ENCODE data around the gene RTEL1. TPM values are rescaled to one million over a fixed set of nuclear protein-coding genes. Genes with fewer than 3 reads are reported as not detected.
A peak's percentile ranks its signal among the peaks of the same experiment; 100 is the strongest.

The RTEL1 gene
- total RNA-seq, 1 donor from 2014 or later, result 20.2 TPM

GRCh38 chr20:63732118-63733095 lies 74.3 kb downstream of the RTEL1 start:
- Mint-ChIP-seq H3K4me1 (ENCODE audit: unreplicated experiment) (no peaks in the 10 kb centered on the region), H3K4me3 (ENCODE audit: unreplicated experiment) (no peak overlapping the region), H3K36me3 (ENCODE audit: low read depth, unreplicated experiment) (peaks cover 24% of the 10 kb centered on the region), H3K9me3 (ENCODE audit: unreplicated experiment) (no peaks in the 10 kb centered on the region), H3K27ac (ENCODE audit: unreplicated experiment) (no peak overlapping the region), H3K27me3 (ENCODE audit: unreplicated experiment) (peaks cover 16% of the 10 kb centered on the region)
- TF ChIP-seq, protein P1, sequence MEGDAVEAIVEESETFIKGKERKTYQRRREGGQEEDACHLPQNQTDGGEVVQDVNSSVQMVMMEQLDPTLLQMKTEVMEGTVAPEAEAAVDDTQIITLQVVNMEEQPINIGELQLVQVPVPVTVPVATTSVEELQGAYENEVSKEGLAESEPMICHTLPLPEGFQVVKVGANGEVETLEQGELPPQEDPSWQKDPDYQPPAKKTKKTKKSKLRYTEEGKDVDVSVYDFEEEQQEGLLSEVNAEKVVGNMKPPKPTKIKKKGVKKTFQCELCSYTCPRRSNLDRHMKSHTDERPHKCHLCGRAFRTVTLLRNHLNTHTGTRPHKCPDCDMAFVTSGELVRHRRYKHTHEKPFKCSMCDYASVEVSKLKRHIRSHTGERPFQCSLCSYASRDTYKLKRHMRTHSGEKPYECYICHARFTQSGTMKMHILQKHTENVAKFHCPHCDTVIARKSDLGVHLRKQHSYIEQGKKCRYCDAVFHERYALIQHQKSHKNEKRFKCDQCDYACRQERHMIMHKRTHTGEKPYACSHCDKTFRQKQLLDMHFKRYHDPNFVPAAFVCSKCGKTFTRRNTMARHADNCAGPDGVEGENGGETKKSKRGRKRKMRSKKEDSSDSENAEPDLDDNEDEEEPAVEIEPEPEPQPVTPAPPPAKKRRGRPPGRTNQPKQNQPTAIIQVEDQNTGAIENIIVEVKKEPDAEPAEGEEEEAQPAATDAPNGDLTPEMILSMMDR (IDR thresholded peaks at IDR 0.05; ENCODE audit: unreplicated experiment), result no peak
- no peak for DNase-seq (ENCODE audit: low spot score)

GRCh38 chr20:63733117-63733516 lies 75.0 kb downstream of the RTEL1 start:
- TF ChIP-seq, protein P1 (IDR thresholded peaks at IDR 0.05; ENCODE audit: unreplicated experiment), result no peak
- no peak overlapping the region for H3K4me3 Mint-ChIP-seq (ENCODE audit: unreplicated experiment)
- H3K36me3 Mint-ChIP-seq (ENCODE audit: low read depth, unreplicated experiment), result peaks cover 24% of the 10 kb centered on the region
- no peaks in the 10 kb centered on the region for H3K4me1 Mint-ChIP-seq (ENCODE audit: unreplicated experiment)
- DNase-seq (ENCODE audit: low spot score), result no peak
- H3K27ac Mint-ChIP-seq (ENCODE audit: unreplicated experiment), result no peak overlapping the region
- no peaks in the 10 kb centered on the region for H3K9me3 Mint-ChIP-seq (ENCODE audit: unreplicated experiment)
- peaks cover 16% of the 10 kb centered on the region for H3K27me3 Mint-ChIP-seq (ENCODE audit: unreplicated experiment)

GRCh38 chr20:63733579-63734081 lies 75.5 kb downstream of the RTEL1 start:
- Mint-ChIP-seq H3K27ac (ENCODE audit: unreplicated experiment) (peak overlapping the region; percentile 14), H3K4me1 (ENCODE audit: unreplicated experiment) (no peaks in the 10 kb centered on the region)

DNA sequence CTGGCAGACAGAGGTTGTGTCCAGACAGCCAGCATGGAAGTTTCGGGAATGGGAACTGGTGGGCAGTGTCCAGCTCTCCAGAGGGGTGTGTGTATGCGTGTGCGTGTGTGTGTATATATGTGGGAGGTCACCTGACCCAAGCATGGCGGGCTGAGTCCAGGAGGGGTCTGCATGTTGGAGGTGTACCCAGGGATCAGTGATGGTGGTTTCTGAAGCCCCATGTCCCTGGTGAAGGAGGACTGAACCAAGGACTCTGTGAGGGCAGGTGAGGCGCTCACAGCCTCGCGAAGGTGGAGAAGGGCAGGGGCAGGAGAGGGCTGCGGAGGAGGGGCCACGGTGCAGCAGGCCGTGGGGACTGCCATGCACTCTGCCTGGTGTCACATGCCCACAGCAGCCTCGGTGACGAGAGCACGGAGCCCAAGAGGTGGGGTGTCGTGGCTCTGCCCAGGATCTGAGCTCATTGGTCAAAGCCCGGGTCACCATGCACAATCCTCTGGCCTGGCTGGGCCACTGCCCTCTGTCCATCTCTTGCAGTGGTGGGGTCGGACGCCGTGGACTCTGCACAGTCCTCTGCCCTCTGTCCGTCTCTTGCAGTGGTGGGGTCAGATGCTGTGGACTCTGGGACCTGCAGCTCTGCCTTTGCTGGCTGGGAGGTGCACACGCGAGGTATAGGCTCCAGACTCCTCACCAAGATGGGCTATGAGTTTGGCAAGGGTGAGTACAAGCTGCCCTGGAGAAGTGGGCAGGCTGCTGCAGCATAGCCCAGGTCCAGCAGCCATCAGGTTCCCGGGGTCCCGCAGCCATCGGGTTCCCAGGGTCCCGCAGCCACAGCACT lies 76.2 kb downstream of the RTEL1 start:
- H3K9me3 Mint-ChIP-seq (ENCODE audit: unreplicated experiment), result no peaks in the 10 kb centered on the region
- no peaks in the 10 kb centered on the region for H3K4me1 Mint-ChIP-seq (ENCODE audit: unreplicated experiment)
- peak overlapping the region; percentile 14 for H3K27ac Mint-ChIP-seq (ENCODE audit: unreplicated experiment)
- H3K36me3 Mint-ChIP-seq (ENCODE audit: low read depth, unreplicated experiment), result peaks cover 19% of the 10 kb centered on the region
- TF ChIP-seq, protein P1 (IDR thresholded peaks at IDR 0.05; ENCODE audit: unreplicated experiment), result no peak
- peak overlapping the region; percentile 74 for H3K4me3 Mint-ChIP-seq (ENCODE audit: unreplicated experiment)
- peaks cover 16% of the 10 kb centered on the region for H3K27me3 Mint-ChIP-seq (ENCODE audit: unreplicated experiment)
- DNase-seq (ENCODE audit: low spot score), result no peak

More at GRCh38 chr20:63733579-63734081, 75.5 kb downstream of the RTEL1 start:
- Mint-ChIP-seq H3K4me3 (ENCODE audit: unreplicated experiment) (peak overlapping the region; percentile 74), H3K9me3 (ENCODE audit: unreplicated experiment) (no peaks in the 10 kb centered on the region), H3K27me3 (ENCODE audit: unreplicated experiment) (peaks cover 16% of the 10 kb centered on the region), H3K36me3 (ENCODE audit: low read depth, unreplicated experiment) (peaks cover 22% of the 10 kb centered on the region)
- TF ChIP-seq, protein P1 (IDR thresholded peaks at IDR 0.05; ENCODE audit: unreplicated experiment), result no peak
- no peak for DNase-seq (ENCODE audit: low spot score)

Measured in endothelial cell (in vitro differentiated cells).